ENCODE results near the gene P3H2. TPM values are rescaled to one million over a fixed set of nuclear protein-coding genes. Genes with fewer than 3 reads are reported as not detected.

The P3H2 gene
- total and polyA plus RNA-seq, 2 donors (not counting 1 experiment from before 2014, with no cell fraction given) = not detected

GRCh38 chr3:189954733-189955665 is 165.7 kb downstream of the P3H2 start:
- Histone ChIP-seq H3K27me3 (replicated peaks in 1 of 4; ENCODE audit: control extremely low read depth in 1 of 4, control insufficient read depth in 3 of 4, insufficient read depth in 4 of 4, low read length in 3 of 4) (no peaks in the 10 kb centered on the region), H3K9ac (ENCODE audit: low read length) (no peak overlapping the region), H3K9me3 (ENCODE audit: control extremely low read depth in 1 of 3, control insufficient read depth in 2 of 3, insufficient read depth in 1 of 3, low read length in 2 of 3) (no peaks in the 10 kb centered on the region), H2AFZ (ENCODE audit: insufficient read depth, low read depth, low read length, poor library complexity, severe bottlenecking) (no peak overlapping the region), H3K79me2 (ENCODE audit: control insufficient read depth, insufficient read depth, low read length) (no peaks in the 10 kb centered on the region), H3K4me3 (ENCODE audit: control extremely low read depth in 1 of 5, extremely low read depth in 1 of 5, insufficient read depth in 1 of 5, low read depth in 2 of 5, low read length in 4 of 5) (no peak overlapping the region), H3K27ac (ENCODE audit: low read length in 2 of 2) (no peak overlapping the region), H3K36me3 (replicated peaks in 1 of 2; ENCODE audit: control extremely low read depth in 1 of 2, control insufficient read depth in 1 of 2, extremely low read depth in 1 of 2, insufficient read depth in 2 of 2, low read length in 1 of 2) (no peaks in the 10 kb centered on the region), H3K4me2 (replicated peaks; ENCODE audit: low read depth, low read length, poor library complexity, severe bottlenecking) (no peak overlapping the region), H4K20me1 (ENCODE audit: control insufficient read depth, insufficient read depth, low read length, poor library complexity, severe bottlenecking) (no peaks in the 10 kb centered on the region), H3K4me1 (ENCODE audit: control insufficient read depth in 2 of 2, insufficient read depth in 2 of 2, low read length in 2 of 2) (no peaks in the 10 kb centered on the region)
- DNase-seq = no peak
- ATAC-seq (ENCODE audit: low read depth) = no peak
- POLR2A ChIA-PET = no interaction called here
- intact Hi-C loops (cut with micrococcal nuclease) = no loop called here
- peaks cover 29% of the 10 kb centered on the region for H3K27me3 Mint-ChIP-seq
- no peak overlapping the region for H3K27ac Mint-ChIP-seq
- CTCF ChIA-PET = interaction anchor here (1.2 to 1.5 kb wide), 2 partner anchors 13 to 16 kb away, joined by 3 read pairs; no protein-coding TSS in a partner anchor
- no peak overlapping the region for H3K4me3 Mint-ChIP-seq
- no peak for TF ChIP-seq EZH2 (IDR thresholded peaks at IDR 0.05; ENCODE audit: borderline replicate concordance, insufficient read depth, low read depth, low read length, poor library complexity, severe bottlenecking)
- TF ChIP-seq CTCF (IDR thresholded peaks at IDR 0.05) = no peak
- no peaks in the 10 kb centered on the region for H3K4me1 Mint-ChIP-seq
- 90% methylated on average over 2 of the region's 7 CpGs for WGBS (ENCODE audit: insufficient coverage)
- H3K9me3 Mint-ChIP-seq (ENCODE audit: insufficient read depth) = no peaks in the 10 kb centered on the region

- Histone ChIP-seq H3K79me2 (ENCODE audit: control insufficient read depth, insufficient read depth, low read length) (no peaks in the 10 kb centered on the region), H3K4me2 (replicated peaks; ENCODE audit: low read depth, low read length, poor library complexity, severe bottlenecking) (no peak overlapping the region), H3K27me3 (replicated peaks in 1 of 4; ENCODE audit: control extremely low read depth in 1 of 4, control insufficient read depth in 3 of 4, insufficient read depth in 4 of 4, low read length in 3 of 4) (no peaks in the 10 kb centered on the region), H3K9me3 (ENCODE audit: control extremely low read depth in 1 of 3, control insufficient read depth in 2 of 3, insufficient read depth in 1 of 3, low read length in 2 of 3) (no peaks in the 10 kb centered on the region), H4K20me1 (ENCODE audit: control insufficient read depth, insufficient read depth, low read length, poor library complexity, severe bottlenecking) (no peaks in the 10 kb centered on the region), H2AFZ (ENCODE audit: insufficient read depth, low read depth, low read length, poor library complexity, severe bottlenecking) (no peak overlapping the region), H3K27ac (ENCODE audit: low read length in 2 of 2) (no peak overlapping the region), H3K4me3 (ENCODE audit: control extremely low read depth in 1 of 5, extremely low read depth in 1 of 5, insufficient read depth in 1 of 5, low read depth in 2 of 5, low read length in 4 of 5) (no peak overlapping the region), H3K4me1 (ENCODE audit: control insufficient read depth in 2 of 2, insufficient read depth in 2 of 2, low read length in 2 of 2) (no peaks in the 10 kb centered on the region), H3K9ac (ENCODE audit: low read length) (no peak overlapping the region), H3K36me3 (replicated peaks in 1 of 2; ENCODE audit: control extremely low read depth in 1 of 2, control insufficient read depth in 1 of 2, extremely low read depth in 1 of 2, insufficient read depth in 2 of 2, low read length in 1 of 2) (no peaks in the 10 kb centered on the region)
- Mint-ChIP-seq H3K4me1 (no peaks in the 10 kb centered on the region), H3K27ac (no peak overlapping the region), H3K4me3 (no peak overlapping the region), H3K27me3 (peaks cover 21% of the 10 kb centered on the region), H3K9me3 (ENCODE audit: insufficient read depth) (no peaks in the 10 kb centered on the region)
- intact Hi-C loops (cut with micrococcal nuclease) = no loop called here
- ATAC-seq (ENCODE audit: low read depth) = no peak
- TF ChIP-seq CTCF (IDR thresholded peaks at IDR 0.05) (no peak), EZH2 (IDR thresholded peaks at IDR 0.05; ENCODE audit: borderline replicate concordance, insufficient read depth, low read depth, low read length, poor library complexity, severe bottlenecking) (no peak)
- no peak for DNase-seq
- ChIA-PET CTCF (interaction anchor here (1.8 kb wide), 1 partner anchor 8 kb away, joined by 10 read pairs; no protein-coding TSS in a partner anchor), POLR2A (no interaction called here)
- 100% methylated on average over 1 of the region's 4 CpGs for WGBS (ENCODE audit: insufficient coverage)
These were observed 167.1 kb downstream of the P3H2 start for GRCh38 chr3:189953551-189953950.

Measured in B cell (primary cell).